Stimulated activated CD8-positive, alpha-beta memory T cell treated with anti-CD3 and anti-CD28 coated beads, Interleukin-15, amount 100 ng/mL, for 24 hours (primary cell): Measurements from ENCODE around the gene NRN1.
"Not testable (repeated sequence)": the region's sequence is repeated elsewhere in the genome, so short reads cannot be mapped to it uniquely, and the experiment has no call there.

Experiments used
- DNase-seq: peaks from one replicate; pipeline ENCODE4 v3.0.0-alpha.2; 2020; ENCODE audit warnings: low read depth

NRN1 gene, protein sequence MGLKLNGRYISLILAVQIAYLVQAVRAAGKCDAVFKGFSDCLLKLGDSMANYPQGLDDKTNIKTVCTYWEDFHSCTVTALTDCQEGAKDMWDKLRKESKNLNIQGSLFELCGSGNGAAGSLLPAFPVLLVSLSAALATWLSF

DNA sequence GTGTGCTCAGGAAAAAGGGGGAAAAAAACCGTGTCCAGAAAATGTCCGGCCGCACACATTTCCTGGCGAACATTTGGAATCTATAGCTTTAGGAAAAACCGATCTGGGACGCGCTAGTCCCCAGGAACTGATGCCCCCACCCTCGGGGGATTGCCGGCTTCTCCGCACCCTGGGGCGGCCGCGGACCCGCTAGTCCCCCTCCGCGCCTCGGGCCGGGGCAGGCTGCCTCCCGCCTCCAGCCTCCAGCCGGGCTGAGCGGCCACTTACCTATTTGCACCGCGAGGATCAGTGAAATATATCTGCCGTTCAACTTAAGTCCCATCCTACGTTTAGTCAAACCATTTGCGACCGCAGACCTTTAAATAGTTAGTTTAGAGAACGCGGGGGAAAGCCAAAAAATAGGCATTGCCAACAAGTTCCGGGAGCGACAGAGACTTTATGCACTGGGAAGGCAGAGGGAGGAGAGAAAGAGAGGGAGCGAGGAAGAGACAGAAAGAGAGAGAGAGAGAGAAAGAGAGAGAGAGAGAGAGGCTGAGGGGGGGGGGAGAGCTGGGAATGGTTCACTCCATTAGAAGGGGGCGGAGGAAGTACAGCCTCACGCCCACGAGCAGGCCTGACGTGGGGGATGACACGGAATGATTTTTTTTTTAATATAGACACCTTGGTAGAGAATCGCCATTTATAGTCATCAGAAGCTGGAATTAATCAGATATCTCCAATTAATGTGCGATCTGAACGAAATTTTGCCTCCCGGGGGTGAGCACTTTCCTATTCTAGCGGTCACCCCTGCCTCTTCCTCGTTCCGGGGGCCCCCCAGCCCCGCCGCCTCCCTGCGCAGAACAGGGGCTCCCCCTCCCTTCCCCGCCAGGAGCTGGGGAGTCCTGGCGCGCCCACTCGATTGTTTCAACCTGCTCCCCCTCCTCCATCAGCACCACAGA is at the start of gene NRN1:
Gene NRN1 (minus strand): TSS at position 498 of the 938 bp plus-strand sequence. CDS start 176 bp downstream, at position 322.
- no peak for DNase-seq

DNA sequence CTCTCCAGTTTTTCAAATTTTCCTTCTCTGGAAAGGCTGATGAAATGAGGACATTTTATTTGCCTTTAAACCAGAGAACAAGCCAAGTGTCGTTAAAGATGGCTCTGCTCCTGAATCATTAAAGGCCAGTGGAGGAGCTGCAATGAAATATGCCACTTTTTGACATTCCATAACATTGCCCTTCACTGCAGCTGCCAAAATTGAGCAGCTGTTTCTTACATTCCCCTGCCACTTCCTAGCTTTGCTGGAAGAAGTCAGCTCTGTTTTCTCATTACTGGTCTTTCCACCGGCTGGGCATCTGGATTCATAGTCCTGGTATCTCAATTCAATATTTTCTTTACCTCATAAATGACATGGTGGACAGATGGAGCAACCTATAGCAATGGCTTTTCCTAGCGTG is 45.5 kb upstream of the NRN1 start:
- no peak for DNase-seq

DNA sequence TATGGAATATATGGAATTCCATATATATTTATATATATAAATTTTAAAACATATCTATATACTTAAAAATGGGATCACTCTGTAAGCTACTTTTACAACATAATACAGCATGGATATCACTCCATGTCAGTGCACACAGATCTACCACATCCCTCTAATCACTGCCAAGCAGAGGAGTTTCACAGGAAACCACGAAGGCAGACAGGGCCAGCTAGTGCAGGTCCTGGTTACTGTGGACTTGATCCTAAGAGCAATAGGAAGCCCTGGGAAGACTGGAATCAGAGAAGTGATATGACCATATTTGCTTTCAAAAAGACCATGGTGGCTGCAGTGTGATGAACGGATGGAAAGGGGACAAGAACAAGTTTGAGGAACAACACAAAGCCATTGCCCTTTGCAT is 40.0 kb upstream of the NRN1 start:
- DNase-seq: no peak

DNA sequence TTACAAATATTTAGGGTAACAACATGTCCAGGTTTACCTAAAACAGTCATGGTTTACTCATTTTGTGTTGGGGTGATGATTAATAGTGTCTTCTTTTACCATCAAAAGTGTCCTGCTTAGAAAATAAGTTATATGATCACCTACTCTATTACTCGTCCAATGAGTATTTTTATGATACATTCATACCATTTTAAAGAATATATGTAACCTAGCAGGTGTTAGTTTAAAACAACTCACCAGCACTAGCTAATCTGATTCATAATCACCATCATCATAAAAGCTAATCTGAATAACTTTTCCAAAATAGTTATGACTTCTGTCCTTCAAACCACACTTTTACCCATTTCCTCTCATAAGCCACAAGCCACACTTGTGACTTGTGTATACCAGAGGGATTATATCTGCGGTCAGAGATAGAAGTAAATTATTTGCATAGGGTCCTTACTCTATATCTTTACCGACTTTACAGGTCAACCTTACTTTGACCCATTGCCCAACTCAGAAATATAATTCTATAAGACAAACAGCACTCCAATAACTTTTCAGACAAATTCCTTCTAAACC is 33.3 kb upstream of the NRN1 start:
- no peak for DNase-seq

DNA sequence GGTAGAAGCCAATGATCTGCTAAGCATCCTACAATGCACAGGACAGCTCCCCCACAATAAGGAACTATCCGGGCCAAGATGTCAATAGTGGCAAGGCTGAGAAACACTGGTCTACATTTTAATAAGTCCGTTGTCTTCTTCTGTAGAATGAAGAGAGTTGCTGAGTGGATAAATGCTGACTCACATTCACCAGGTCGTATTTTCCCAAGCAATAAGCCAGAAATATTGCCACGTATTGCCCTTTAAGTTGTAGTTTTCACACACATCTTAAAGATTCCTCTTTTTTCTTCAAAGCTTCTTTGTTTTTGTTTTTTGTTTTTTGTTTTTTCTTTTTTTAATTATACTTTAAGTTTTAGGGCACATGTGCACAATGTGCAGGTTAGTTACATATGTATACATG is 30.5 kb upstream of the NRN1 start:
- no peak for DNase-seq

DNA sequence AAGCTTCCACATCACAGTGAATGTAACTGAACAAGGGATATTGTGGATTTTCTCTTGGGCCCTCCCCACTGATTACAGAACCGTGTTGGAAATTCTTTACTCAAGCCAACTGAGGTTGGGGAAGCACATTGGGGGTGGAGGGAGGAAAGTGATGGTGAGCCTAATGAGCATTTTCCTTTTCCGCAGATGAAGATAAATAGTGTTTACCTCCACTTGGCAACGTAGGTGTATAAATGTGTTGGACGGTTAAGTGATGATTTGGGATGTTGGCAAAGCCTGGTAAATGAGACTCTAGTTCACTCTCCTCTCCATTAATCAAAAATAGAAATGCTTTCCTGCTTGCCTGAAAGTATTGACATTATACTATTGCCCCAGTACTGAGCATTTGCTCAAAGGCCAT is 27.1 kb upstream of the NRN1 start:
- DNase-seq: no peak

DNA sequence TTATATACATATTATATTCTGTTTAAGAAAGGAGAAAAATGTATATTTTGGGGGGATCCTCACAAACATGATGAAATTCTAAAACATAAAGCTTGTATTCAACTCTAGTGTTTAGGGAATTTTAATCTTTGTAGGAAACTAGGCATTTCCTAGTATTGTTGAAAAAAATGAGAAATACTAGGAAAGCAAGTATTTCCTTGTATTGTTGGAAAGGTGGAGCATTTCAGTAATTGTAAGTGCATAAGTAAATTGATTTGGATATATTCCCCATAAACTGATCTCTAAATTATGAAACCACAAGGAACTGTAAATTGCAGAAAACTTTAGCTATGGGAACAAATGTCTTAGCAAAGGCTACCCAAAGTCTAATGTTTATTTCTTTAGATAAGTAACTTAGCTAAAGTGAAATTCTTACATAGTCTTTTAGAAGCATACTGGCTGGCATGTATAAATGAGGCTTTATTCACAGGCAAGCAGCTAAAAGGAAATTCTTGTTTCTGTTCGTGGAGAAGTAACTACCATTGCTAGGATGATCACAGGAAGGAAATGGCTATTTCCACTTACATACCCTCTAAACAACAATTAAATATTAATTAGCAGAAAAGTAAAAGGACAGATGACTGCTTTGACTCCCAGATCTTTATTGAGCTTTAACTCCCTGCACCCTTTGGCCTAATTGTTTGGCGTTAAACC is 19.9 kb upstream of the NRN1 start:
- DNase-seq: no peak

DNA sequence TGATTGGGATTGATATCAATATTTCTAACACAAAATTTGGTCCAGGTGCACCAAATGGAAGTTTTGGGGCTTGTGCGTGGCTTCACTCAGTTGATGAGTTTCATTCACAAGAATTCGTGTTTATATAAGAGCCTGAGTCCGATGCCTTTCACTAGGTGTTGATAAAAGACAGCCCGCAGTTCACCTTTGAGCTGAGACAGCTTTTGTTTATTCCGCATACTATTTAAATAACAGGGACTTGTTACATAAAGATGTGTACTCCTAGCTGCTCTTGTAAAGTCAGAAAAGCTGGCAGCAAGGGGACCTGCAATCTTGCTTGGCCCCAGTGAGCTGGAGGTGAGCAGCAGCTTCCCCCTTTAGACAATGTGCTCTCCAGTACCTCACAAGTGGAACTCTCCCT is 19.0 kb upstream of the NRN1 start:
- DNase-seq: no peak

DNA sequence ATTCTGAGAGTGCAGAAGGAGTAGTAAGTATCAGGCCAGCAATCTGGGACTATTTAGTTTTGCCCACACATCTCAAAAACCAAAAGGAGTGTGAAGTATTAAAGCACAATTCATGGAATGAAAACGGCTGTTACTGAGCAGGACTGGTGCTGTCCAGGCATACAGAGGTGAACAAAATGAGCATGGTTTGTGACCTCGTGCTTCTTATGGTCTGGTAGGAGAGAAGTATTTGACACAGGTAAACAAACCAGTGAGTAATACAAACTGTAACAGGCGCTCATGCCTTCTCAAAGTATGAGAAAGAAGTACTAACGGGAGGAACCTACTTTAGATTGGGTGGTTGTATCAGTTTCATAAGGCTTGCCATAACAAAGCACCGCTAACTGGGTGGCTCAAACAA is 17.5 kb upstream of the NRN1 start:
- DNase-seq: no peak

DNA sequence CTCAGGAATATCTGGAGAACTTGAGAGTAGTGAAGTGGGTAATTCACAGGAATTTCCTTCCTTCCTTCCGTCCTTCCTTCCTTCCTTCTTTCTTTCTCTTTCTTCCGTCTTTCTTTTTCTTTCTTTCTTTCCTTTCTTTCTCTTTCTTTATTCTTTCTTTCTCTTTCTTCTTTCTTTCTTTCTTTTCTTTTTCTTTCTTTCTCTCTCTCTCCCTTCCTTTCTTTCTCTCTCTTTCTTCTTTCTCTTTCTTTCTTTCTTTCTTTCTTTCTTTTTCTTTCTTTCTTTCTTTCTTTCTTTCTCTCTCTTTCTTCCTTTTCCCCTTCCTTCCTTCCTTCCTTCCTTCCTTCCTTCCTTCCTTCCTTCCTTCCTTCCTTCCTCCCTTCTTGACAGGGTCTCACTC is 16.1 kb upstream of the NRN1 start:
- DNase-seq: not testable (repeated sequence)

DNA sequence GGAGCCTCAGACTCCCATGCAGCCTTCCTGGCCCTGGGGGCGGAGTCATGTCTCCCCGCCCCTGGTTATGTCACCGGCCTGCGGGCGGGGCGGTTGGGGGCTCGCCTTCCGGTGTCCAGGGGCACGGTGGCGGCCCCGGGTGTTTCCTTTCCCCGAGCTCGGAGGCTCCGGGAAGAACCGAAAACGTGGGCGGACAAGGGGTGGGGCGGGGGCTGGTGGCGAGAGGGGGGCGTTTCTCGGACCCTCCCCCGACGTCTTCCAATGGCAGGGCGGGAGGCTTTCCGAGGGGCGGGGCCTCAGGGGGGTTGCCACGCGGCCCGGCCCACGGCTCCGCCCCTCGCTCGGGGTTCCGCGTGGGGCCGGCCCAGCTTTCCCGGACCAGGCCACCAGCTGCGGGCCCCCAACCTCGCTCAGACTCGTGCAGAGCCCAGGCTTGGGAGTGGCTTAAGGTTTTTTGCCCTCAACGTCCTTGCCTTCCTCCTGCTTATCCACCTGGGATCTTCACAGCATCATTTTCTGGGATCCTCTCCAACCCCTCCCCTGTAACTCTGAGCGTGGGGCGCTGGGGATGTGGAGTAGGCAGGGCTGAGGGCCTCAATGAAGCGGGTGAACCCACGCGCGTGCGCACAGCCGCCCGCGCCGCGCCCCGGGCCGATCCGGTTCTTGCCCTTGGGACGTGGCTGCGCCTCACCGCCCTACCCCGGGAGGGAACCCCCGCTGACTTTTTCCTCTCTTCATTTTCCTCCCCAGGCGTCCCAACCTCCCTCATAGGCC is 2.1 kb upstream of the NRN1 start:
- no peak for DNase-seq

DNA sequence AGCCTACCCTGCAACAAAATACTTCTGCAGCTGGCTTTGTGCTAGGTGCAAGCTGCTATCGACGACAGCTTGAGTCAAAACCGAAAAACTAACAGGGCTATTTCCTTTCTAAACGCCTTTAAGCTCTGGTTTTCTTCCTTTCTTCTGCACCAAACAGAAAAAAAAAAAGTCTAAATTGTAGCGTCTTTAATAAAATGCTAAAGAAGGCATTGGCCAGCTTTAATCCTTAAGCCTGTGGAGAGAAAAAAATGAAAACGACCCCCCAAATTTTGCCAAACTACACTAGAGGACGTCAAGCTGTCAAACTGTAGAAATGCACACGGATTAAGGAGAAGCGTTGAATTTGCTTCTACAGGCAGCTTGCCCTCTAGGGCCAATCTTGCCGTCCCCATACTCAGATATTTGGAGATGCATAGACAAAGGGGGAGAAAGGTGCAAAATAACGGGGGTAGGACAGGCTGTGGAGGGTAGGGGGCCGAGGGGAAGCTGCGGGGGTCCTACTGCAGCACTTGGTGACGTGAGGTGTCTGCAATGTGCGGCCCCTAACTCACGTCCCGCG is 1.4 kb upstream of the NRN1 start:
- DNase-seq: no peak

DNA sequence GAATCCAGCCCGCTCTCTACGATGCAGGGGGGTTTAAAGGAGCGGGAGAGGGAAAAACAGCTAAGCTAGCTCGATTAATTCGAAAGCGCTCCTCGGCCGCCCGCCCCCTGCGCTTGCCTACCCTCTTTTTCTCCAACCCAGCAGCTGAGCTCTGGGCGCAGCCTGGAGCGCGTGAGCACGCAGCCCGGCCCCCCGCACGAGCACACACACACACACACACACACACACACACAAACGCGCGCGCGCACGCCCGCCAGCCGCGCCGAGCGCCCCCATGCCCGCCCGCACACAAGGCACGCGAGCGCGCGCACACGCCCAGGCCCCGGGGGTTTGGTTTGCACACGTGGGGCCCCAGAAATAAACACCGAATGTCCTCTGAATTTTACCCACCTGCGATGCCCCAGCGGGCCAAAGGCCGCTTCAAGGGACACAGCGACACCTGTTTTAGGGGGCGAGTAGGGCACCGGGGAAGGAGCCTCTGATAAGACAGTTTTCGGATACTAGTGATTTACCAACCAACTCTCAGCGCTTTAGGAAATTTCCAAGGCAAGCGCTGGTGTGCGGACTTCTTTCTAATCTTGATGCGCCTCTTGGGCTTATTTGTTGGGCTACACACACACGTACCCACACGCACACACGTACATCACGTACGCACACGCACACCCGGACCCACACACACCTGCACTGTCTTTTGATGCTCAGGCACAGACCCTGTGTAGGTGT is 802 bp upstream of the NRN1 start:
- no peak for DNase-seq

DNA sequence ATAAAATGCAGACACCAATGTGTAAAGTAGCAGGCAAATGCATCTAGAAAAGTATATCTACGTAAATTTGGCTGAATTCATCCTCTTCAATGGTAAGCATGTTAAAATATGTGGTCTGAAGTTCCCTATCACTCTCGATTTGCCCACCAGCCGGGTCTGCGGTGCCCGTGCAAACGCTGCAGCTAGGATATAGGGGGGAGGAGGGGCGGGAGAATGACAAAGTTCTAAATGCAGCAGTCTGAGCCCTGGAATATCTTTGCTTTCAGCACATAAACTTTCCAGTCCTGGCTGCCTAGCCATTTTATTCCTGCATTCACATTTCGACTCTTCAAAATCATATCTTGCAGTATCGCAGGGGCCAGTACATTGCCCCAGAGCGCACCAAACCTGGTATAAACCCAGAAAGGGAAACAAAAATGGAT is 708 bp downstream of the NRN1 start:
- no peak for DNase-seq

DNA sequence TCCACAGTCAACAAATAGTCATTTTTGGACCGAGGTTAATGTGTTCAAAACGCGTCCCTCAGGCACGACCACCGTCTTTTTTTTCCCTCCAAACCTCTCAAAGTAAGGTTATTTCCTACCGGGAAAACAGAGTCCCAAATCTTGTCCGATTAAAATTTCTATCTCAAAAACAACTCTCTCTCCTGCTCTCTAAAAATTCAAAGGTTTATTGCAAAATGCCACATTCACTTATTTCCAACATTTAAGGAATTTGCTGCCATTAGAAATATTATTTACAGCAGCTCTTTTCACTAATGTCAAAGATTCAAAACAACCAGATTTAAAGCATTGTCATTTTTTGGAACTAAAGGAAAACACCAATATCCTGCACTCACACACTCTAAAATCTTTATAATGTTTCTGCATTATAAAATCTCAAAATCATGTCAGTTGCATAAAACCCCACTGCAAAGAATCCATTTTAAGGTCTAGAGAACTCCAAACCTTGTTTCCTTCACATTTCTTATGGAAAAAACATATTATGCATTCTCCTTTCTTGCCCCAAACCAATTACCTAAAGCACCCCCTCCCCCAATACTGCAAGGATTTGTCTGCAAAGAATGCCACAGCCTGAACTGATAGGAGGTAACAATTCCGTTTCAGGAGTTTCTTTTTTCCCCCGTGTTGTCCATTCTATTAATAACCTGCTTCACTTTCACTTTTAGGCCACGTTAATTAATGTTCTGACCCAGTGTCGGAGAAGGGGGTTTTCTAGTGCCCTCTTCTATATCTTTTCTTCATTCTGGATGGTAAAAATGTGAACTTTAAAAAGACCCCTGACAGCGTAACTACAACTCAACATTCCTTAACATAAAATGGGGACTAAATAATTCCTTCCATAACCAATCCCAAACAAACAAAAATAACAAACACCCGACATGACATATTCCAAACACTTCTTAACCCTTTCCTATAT is 1.4 kb downstream of the NRN1 start:
- DNase-seq: no peak

DNA sequence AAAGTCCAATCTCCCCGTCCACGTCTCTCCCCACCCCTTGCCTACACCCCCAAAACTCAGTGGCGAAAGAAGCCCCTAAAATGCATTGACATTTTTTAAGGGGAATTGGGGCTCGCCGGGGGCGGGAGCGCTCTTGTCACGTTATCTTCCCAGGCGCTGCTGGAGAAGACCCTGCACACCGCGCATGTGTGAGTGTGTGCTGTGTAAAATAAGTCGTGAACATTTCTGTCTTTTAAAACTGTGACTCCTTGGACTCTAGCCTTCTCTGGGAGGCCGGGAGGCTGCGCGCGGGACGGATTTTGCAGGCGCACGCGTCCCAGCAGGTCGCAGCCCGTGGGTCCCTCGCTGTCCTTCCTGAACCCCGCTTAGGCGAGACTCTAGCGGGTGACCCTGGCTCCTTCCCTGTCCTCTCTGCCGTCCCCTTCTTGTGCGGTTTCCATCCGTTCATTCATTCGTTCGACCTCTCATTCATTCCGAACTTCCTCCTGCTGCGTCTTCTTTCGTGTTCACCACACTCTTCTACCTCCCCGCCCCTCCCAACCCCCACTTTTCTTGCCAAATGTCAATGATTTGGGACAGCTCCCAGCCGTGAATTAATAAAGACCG is 2.2 kb downstream of the NRN1 start:
- no peak for DNase-seq

DNA sequence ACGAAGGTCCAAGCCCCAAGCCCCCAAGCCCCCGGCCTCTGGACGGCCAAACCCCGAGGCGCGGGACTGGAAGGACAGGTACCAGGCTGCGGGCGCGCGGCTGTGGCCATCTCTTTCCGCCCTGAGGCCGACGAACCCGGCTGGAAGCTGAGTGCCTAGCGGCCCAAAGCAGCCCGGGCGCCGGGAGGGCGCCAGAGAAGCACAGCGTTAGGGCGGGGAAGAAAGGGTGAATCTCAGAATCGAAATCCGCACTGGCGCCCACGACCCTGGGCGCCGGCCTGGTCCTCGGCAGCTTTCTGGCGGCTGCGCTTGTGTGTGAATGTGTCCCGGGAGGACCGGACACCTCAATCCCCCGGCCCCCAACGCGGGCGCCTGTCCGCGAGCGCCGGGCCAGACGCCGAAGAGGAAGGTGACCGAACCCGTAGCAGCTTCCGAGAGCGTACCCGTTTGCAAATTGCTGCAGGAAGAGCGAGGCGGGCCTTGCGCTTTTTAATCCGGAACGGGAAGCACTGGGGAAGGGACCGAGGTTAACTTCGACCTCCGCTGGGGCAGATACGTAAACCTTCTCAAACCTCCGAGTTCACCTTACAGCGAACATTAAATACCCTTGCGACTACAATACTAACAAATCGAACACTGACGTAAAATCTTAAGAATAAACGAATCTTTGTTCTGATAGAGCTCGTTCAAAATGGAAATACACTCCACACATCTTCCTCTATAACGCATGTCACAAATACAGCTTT is 2.9 kb downstream of the NRN1 start:
- no peak for DNase-seq

DNA sequence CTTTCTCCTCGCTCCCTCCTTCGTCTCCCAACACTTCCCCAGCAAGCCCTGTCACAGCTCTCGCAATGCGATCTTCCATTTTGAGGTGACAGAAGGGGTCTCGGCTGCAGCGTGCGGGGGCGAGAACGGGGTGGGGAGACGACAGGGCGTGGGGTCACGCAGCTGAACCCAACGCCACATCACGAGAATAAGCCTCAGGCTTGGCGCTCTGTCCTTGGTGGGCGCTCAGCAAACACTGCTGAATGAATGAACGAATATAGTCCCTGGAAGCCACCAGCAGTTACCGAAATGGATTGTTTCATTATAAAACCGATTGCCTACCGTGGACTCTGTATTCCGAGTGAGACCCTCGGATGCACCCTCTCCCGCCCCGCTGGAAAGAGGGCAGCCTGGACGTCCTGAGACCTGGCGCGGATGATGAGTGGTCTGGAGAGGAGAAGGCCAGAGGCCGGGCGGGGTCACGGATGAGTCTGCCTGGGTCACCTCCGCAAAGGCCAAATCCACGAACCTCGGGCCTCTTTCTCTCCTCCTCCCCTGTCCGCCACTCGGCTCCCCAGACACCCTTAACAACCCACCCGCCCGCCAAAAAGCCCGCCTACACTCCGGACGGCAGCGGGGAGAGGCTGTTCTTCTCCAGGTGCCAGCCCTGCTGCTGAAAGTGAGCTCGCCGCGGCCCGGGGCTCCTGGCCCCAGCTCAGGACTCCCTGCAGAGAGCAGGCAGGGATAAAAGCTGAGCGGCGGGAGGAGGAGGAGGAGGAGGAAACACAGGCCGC is 3.7 kb downstream of the NRN1 start:
- no peak for DNase-seq
